ENCODE measurements around the gene D2HGDH.
"Not testable (repeated sequence)": the region's sequence is repeated elsewhere in the genome, so short reads cannot be mapped to it uniquely, and the experiment has no call there.

D2HGDH gene

DNA sequence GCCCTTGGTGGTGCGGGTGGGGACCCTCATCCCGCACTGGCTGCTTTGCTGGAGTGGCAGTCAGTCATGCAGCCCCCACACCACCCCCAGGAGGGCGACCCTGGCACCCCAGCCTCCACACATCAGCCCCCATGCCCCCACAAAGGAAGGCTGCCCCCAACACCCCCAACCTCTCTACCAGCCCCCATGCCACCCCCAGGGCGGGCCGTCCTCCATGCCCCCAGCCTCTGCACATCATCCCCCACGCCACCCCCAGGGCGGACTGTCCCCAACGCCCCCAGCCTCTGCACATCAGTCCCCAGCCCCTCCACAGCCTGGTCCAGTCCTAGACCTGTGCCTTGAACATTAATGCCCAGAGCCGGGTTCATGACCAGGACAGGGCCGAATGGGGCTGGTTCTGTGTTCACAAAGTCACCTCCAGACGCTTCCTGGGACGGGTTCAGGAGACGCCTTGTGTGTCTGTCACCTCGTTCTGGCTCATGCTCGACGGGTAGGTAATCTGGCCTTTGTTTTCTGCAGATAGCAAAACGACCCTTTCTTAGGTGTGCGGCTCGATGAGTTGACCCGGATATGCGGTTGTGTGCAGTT is 18.4 kb downstream of the D2HGDH start:
- H3K4me3 ChIP-seq (ENCODE audit: low read depth, low read length), result no peak overlapping the region
- TF ChIP-seq, protein P1, sequence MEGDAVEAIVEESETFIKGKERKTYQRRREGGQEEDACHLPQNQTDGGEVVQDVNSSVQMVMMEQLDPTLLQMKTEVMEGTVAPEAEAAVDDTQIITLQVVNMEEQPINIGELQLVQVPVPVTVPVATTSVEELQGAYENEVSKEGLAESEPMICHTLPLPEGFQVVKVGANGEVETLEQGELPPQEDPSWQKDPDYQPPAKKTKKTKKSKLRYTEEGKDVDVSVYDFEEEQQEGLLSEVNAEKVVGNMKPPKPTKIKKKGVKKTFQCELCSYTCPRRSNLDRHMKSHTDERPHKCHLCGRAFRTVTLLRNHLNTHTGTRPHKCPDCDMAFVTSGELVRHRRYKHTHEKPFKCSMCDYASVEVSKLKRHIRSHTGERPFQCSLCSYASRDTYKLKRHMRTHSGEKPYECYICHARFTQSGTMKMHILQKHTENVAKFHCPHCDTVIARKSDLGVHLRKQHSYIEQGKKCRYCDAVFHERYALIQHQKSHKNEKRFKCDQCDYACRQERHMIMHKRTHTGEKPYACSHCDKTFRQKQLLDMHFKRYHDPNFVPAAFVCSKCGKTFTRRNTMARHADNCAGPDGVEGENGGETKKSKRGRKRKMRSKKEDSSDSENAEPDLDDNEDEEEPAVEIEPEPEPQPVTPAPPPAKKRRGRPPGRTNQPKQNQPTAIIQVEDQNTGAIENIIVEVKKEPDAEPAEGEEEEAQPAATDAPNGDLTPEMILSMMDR (conservative IDR thresholded peaks at IDR 0.05; ENCODE audit: low read depth, low read length), result no peak

DNA sequence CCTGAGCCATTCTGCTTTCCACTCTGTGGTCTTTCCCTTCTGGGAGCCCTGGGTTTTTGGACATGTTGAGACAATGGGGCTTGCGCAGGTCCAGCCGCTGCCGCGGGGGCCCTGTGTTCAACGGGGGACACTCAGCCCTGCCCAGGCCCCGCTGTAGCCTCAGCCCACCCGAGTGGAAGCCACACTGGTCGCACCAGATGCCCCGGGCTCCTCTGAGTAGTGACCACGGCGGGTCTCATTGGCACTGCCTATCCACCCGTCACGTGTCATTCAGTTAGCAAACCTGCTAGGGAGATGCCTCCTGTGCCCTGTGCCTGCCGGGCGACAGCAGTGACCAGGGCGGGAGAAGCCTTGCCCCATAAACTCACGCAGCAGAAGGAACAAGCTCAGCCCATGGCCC is 19.1 kb downstream of the D2HGDH start:
- no peak overlapping the region for H3K4me3 ChIP-seq (ENCODE audit: low read depth, low read length)
- DNase-seq (ENCODE audit: low read depth), result no peak
- TF ChIP-seq, protein P1 (conservative IDR thresholded peaks at IDR 0.05; ENCODE audit: low read depth, low read length), result no peak

More for the DNA sequence above, 18.4 kb downstream of the D2HGDH start:
- no peak for DNase-seq (ENCODE audit: low read depth)

DNA sequence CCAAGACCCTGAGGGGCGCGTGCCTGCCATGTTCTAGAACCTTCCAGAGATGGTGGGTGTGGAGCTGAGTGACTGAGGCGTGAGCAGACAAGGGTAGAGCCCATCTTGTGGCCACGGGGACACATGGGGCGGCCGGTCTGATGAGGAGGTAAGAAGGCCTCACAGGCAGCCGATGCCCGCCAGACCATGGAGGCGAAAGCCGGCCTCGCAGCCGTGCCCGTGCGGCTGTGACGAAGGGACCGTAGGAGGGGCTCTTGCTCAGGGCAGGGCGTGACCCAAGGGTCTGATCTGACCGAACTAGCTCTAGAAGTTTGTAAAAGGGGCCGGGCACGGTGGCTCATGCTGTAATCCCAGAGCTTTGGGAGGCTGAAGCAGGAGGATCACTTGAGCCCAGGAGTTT is 19.6 kb downstream of the D2HGDH start:
- TF ChIP-seq, protein P1 (conservative IDR thresholded peaks at IDR 0.05; ENCODE audit: low read depth, low read length), result no peak
- H3K4me3 ChIP-seq (ENCODE audit: low read depth, low read length), result no peak overlapping the region
- no peak for DNase-seq (ENCODE audit: low read depth)

DNA sequence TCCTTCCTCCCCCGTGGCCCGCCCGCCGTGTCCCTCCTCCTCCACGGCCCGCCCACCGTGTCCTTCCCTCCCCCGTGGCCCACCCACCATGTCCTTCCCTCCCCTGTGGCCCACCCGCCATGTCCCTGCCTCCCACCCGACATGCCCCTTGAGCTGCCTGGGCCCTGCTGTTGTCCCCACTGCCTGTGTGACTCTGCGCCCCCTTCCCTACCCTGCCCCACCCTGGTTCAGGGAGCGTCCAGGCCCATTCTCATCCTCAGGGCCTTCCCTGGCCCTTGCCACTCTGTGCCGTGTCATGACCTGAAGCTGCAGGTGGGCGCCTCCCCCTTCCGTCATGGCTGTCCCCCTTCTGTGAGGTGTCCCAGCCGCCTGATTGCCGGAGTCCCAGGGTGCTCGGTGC is 20.7 kb downstream of the D2HGDH start:
- TF ChIP-seq, protein P1 (conservative IDR thresholded peaks at IDR 0.05; ENCODE audit: low read depth, low read length), result no peak
- H3K4me3 ChIP-seq (ENCODE audit: low read depth, low read length), result no peak overlapping the region
- DNase-seq (ENCODE audit: low read depth), result no peak

DNA sequence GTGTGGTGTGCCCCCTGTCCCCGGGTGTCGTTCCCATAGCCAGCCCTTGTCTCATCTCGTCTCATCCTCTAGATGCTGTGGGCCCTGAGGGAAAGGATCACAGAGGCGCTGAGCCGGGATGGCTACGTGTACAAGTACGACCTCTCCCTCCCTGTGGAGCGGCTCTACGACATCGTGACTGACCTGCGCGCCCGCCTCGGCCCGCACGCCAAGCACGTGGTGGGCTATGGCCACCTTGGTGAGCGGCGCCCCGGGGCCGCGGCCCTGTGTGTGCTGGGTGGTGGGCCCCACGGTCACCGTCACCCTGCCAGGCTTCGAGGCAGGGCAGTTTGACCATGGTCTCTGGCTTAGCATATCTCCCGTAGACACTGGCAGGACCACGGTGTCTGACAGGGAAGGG is 21.3 kb downstream of the D2HGDH start:
- no peak overlapping the region for H3K4me3 ChIP-seq (ENCODE audit: low read depth, low read length)
- no peak for DNase-seq (ENCODE audit: low read depth)
- TF ChIP-seq, protein P1 (conservative IDR thresholded peaks at IDR 0.05; ENCODE audit: low read depth, low read length), result no peak

DNA sequence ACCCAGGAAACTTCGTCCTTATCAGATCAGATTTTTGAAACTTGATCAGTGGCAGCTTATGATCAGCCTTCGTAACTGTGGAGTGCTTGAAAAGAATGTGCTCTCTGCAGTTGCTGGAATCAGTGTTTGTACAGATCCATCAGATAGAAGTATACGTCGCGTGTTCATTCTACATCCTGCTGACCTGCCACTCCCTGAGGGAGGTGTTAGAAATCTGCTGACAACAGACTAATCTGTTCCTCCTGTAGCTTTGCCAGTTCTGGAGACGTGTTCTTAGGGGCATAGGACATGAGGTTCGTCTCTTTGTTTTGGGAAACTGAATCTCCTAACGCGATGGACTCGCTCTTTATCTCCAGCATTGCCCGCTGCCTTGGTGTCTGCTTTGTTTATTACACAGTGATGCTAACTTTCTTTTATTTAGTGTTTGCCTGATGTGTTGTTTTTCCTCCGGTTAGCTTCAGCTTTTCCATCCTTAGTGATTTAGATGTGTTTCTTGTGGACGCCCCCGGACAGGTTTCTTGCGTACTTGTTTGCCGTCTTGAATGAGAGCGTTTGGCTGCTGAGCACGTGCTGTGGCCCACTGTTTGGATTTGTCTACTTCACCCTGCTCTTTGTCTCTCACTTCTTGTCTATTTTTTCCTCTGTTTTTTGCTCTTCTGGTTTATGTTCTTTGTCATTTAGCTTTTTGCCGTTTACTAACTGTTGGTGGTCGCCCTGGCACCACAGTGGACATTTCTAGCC is 24.8 kb downstream of the D2HGDH start:
- peak; percentile 31 for DNase-seq (ENCODE audit: low read depth)
- TF ChIP-seq, protein P1 (conservative IDR thresholded peaks at IDR 0.05; ENCODE audit: low read depth, low read length), result no peak
- no peak overlapping the region for H3K4me3 ChIP-seq (ENCODE audit: low read depth, low read length)

DNA sequence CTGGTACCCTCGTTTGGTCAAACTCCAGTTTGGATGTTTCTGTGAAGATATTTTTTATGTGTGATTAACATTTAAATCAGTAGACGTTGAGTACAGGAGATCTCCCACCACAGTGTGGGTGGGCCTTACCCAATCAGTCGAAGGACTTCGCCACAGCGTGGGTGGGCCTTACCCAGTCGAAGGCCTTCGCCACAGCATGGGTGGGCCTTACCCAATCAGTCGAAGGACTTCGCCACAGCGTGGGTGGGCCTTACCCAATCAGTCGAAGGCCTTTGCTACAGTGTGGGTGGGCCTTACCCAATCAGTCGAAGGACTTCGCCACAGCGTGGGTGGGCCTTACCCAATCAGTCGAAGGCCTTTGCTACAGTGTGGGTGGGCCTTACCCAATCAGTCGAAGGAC is 25.5 kb downstream of the D2HGDH start:
- not testable (repeated sequence) for DNase-seq (ENCODE audit: low read depth)

More for the DNA sequence above, 25.5 kb downstream of the D2HGDH start:
- H3K4me3 ChIP-seq (ENCODE audit: low read depth, low read length), result not testable (repeated sequence)
